HG03432 (cell line): Measurements from ENCODE around the gene DNAH14.
"Not testable (repeated sequence)": the region's sequence is repeated elsewhere in the genome, so short reads cannot be mapped to it uniquely, and the experiment has no call there.

Source experiments
- ATAC-seq: cut with Tn5 transposase; IDR thresholded peaks from one replicate; pipeline ENCODE4 v1.9.1; 2021; ENCODE audit warnings: mild to moderate bottlenecking, moderate library complexity; ENCODE audit not compliant: unreplicated experiment

Gene DNAH14

GRCh38 chr1:225232930-225233329 is 303.5 kb downstream of the DNAH14 start:
- not testable (repeated sequence) for ATAC-seq

GRCh38 chr1:225242611-225243010 is 313.1 kb downstream of the DNAH14 start:
- ATAC-seq = no peak

- ATAC-seq = peak; percentile 99
Measured at GRCh38 chr1:225250432-225250831, 321.0 kb downstream of the DNAH14 start.

GRCh38 chr1:225253173-225253572 is 323.7 kb downstream of the DNAH14 start:
- ATAC-seq = no peak

GRCh38 chr1:225253784-225254183 is 324.3 kb downstream of the DNAH14 start:
- ATAC-seq = no peak

- no peak for ATAC-seq
Measured at GRCh38 chr1:225254676-225255075, 325.2 kb downstream of the DNAH14 start.

GRCh38 chr1:225257081-225257480 is 327.6 kb downstream of the DNAH14 start:
- ATAC-seq = no peak

GRCh38 chr1:225258811-225259210 is 329.3 kb downstream of the DNAH14 start:
- no peak for ATAC-seq

GRCh38 chr1:225259542-225259941 is 330.1 kb downstream of the DNAH14 start:
- ATAC-seq = no peak

GRCh38 chr1:225260319-225260718 is 330.8 kb downstream of the DNAH14 start:
- no peak for ATAC-seq

- ATAC-seq = no peak
Measured at GRCh38 chr1:225277445-225277844, 348.0 kb downstream of the DNAH14 start.

- ATAC-seq = no peak
Measured at GRCh38 chr1:225280563-225280962, 351.1 kb downstream of the DNAH14 start.

- no peak for ATAC-seq
Measured at GRCh38 chr1:225290244-225290643, 360.8 kb downstream of the DNAH14 start.

GRCh38 chr1:225299624-225300023 is 370.1 kb downstream of the DNAH14 start:
- no peak for ATAC-seq

GRCh38 chr1:225300381-225300780 is 370.9 kb downstream of the DNAH14 start:
- ATAC-seq = no peak

- ATAC-seq = no peak
Measured at GRCh38 chr1:225304996-225305395, 375.5 kb downstream of the DNAH14 start.

GRCh38 chr1:225310544-225310943 is 381.1 kb downstream of the DNAH14 start:
- ATAC-seq = not testable (repeated sequence)

- peak; percentile 96 for ATAC-seq
Measured at GRCh38 chr1:225318706-225319575, 389.5 kb downstream of the DNAH14 start.

GRCh38 chr1:225319871-225320270 is 390.4 kb downstream of the DNAH14 start:
- no peak for ATAC-seq

- ATAC-seq = no peak
Measured at GRCh38 chr1:225321784-225322183, 392.3 kb downstream of the DNAH14 start.

GRCh38 chr1:225329041-225329440 is 399.6 kb downstream of the DNAH14 start:
- no peak for ATAC-seq

- ATAC-seq = not testable (repeated sequence)
Measured at GRCh38 chr1:225329996-225330395, 400.5 kb downstream of the DNAH14 start.

- ATAC-seq = no peak
Measured at GRCh38 chr1:225332686-225333085, 403.2 kb downstream of the DNAH14 start.
